Gastrocnemius medialis (tissue), 4 donors: ENCODE measurements around the gene PWWP2B. TPM values are rescaled to one million over a fixed set of nuclear protein-coding genes. Genes with fewer than 3 reads are reported as not detected.

ENCODE experiments used
- ATAC-seq, 2 donors: fragments of 150-250 bp; one replicate each; pipeline ENCODE4 v1.9.1; 2016
- DNase-seq, 2 donors: peaks; one replicate each; pipeline ENCODE4 v3.0.0-alpha.2; 2019
- H3K27ac ChIP-seq, 4 donors: fragments of 200-600 bp; sonication (generic); 1 replicate in 1 of 4; 2 replicates in 3 of 4; pipeline ENCODE4 v1.5.1; 2016 to 2018; ENCODE audit warnings: mild to moderate bottlenecking in 2 of 4, moderate library complexity in 1 of 4
- H3K27me3 ChIP-seq, 3 donors: fragments of 200-600 bp; sonication (generic) in 2 of 3; 1 replicate in 1 of 3; 2 replicates in 2 of 3; pipeline versions ENCODE4 v1.5.1 to v1.6.0; 2016 to 2019; ENCODE audit warnings: mild to moderate bottlenecking in 1 of 3, moderate library complexity in 1 of 3
- H3K36me3 ChIP-seq, 2 donors: fragments of 200-600 bp; sonication (generic) in 1 of 2; one replicate each; pipeline ENCODE4 v1.5.1; 2017 to 2018
- H3K4me1 ChIP-seq, 2 donors: fragments of 200-600 bp; sonication (generic) in 1 of 2; one replicate each; pipeline ENCODE4 v1.5.1; 2016 to 2017; ENCODE audit warnings: mild to moderate bottlenecking in 2 of 2
- H3K4me3 ChIP-seq, 4 donors: fragments of 200-600 bp; sonication (generic) in 3 of 4; 1 replicate in 1 of 4; 2 replicates in 3 of 4; pipeline ENCODE4 v1.5.1; 2016 to 2019; ENCODE audit warnings: mild to moderate bottlenecking in 2 of 4
- H3K9me3 ChIP-seq, 3 donors: fragments of 200-600 bp; sonication (generic) in 2 of 3; 1 replicate in 1 of 3; 2 replicates in 2 of 3; pipeline ENCODE4 v1.5.1; 2016 to 2019
- POLR2A ChIP-seq, 2 donors: fragments of 450-650 bp; IDR thresholded peaks; one replicate each; pipeline ENCODE4 v1.6.1; 2017; ENCODE audit warnings: antibody characterized with exemption in 2 of 2, mild to moderate bottlenecking in 2 of 2, moderate library complexity in 2 of 2
- in situ Hi-C, 4 donors: fragments of 200-750 bp; cut with MboI; loops; one replicate each; pipeline versions ENCODE4 v1.15.0 to v1.8.0; 2017; ENCODE audit warnings: low sequenced_read_pairs in 4 of 4
- intact Hi-C: fragments of 100-400 bp; cut with DNase I; formaldehyde crosslinking; loops from one replicate; pipeline ENCODE4 v1.15.1; 2023; ENCODE audit warnings: low total_unique reads
- total RNA-seq, 4 donors: library from RNA; depleted of rRNA; stranded (reverse); fragments of >200 nt; gene quantifications; one replicate each; pipeline versions ENCODE4 v1.1.0 to v1.2.3, GENCODE V29; 2016
- TF ChIP-seq, protein P1 (sequence below), 5 experiments: fragments of 450-650 bp in 3 of 5; fragments of 200-600 bp in 2 of 5; sonication (generic) in 2 of 5; IDR thresholded peaks in 4 of 5; conservative IDR thresholded peaks in 1 of 5; 1 replicate in 4 of 5; 2 replicates in 1 of 5; pipeline ENCODE4 v1.5.1; 2016 to 2019; ENCODE audit warnings: antibody characterized with exemption in 5 of 5, mild to moderate bottlenecking in 3 of 5, moderate library complexity in 3 of 5

PWWP2B gene
- total RNA-seq, 4 donors from 2014 or later = 22.7 to 30.9 (median 24.4) TPM

DNA sequence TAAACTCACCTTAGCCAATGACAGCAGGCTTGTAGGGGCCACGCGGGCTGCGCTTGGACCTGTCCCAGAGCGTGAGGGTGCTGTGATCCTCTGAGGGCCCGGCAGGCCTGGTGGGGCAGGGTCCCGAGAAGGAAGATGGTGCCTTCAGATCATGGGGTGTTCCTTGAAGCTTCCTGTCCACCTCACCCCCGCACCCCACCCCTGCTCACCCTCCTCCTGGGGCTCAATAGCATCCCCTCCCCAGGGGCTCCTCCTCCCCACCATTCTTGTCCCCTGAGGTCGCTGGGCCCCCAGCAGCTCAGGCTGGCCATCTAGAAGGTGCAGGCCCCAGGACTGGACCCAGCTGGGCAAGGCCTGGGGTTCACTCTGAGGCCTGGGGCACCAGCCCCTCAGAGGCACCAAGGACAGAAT, 33.9 kb downstream of the PWWP2B start:
- H3K4me1 ChIP-seq = no peaks in the 10 kb centered on the region
- no peaks in the 10 kb centered on the region for H3K27me3 ChIP-seq
- no peaks in the 10 kb centered on the region for H3K36me3 ChIP-seq
- in situ Hi-C loops (no loop called here), intact Hi-C loops (no loop called here)
- no peak for DNase-seq
- no peak overlapping the region for H3K27ac ChIP-seq
- H3K9me3 ChIP-seq = no peaks in the 10 kb centered on the region
- no peak for ATAC-seq
- no peak overlapping the region for H3K4me3 ChIP-seq
- TF ChIP-seq, protein P1, sequence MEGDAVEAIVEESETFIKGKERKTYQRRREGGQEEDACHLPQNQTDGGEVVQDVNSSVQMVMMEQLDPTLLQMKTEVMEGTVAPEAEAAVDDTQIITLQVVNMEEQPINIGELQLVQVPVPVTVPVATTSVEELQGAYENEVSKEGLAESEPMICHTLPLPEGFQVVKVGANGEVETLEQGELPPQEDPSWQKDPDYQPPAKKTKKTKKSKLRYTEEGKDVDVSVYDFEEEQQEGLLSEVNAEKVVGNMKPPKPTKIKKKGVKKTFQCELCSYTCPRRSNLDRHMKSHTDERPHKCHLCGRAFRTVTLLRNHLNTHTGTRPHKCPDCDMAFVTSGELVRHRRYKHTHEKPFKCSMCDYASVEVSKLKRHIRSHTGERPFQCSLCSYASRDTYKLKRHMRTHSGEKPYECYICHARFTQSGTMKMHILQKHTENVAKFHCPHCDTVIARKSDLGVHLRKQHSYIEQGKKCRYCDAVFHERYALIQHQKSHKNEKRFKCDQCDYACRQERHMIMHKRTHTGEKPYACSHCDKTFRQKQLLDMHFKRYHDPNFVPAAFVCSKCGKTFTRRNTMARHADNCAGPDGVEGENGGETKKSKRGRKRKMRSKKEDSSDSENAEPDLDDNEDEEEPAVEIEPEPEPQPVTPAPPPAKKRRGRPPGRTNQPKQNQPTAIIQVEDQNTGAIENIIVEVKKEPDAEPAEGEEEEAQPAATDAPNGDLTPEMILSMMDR (IDR thresholded peaks at IDR 0.05 in 4 of 5, conservative IDR thresholded peaks at IDR 0.05 in 1 of 5) = no peak
- TF ChIP-seq POLR2A (IDR thresholded peaks at IDR 0.05) = no peak

DNA sequence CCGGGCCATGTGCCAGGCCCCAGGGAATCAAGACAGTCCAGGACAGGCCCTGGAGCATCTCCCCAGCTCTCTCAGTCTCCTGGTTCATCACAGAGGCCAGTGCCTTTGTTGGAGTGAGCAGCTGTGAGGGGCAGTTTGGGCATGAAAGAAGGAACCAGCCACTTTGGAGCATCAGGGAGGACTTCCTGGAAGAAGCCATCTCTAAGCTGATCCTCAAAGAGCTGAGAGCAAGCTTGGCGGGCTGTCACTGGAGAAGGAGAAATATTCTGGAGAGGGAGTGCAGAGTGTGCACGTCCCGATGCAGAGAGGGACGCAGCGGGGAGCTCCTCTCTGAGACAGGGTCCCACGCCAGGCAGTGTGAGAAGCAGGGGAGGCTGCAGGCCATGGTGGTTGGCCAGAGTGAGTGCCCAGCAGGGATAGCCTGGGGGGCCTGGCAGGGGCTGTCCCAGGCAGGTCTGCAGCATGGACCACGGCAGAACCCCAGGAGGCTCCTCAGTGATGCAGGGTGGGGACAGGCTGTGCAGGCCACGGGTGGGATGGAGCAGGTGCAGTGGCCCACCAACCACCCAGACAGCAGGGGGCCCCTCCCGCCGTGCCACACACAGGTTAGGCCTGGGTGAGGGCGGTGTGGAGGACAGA, 34.7 kb downstream of the PWWP2B start:
- intact Hi-C loops (no loop called here), in situ Hi-C loops (no loop called here)
- Histone ChIP-seq H3K27me3 (no peaks in the 10 kb centered on the region), H3K36me3 (no peaks in the 10 kb centered on the region), H3K9me3 (no peaks in the 10 kb centered on the region), H3K4me3 (no peak overlapping the region), H3K27ac (no peak overlapping the region), H3K4me1 (no peaks in the 10 kb centered on the region)
- DNase-seq (no peak), ATAC-seq (no peak)
- TF ChIP-seq, protein P1 (IDR thresholded peaks at IDR 0.05 in 4 of 5, conservative IDR thresholded peaks at IDR 0.05 in 1 of 5) = no peak
- TF ChIP-seq POLR2A (IDR thresholded peaks at IDR 0.05) = no peak

DNA sequence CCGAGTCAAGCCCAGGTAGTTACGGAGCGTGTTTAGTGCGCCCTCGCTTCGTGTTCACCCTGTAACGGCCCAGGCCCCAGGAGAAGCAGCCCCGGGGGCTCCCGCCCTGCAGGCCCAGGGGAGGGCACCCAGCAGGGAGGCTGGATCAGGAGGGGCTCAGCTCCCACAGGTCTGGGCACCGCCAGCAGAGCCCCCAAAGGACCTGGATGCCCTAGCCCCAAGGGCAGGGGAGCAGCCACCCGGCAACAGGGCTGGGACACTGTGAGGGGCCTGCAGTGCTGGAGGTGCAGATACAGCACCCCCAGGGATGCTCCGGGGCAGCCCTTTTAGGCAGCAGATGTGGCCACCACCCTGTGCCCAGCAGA, 35.2 kb downstream of the PWWP2B start:
- H3K27ac ChIP-seq = no peak overlapping the region
- intact Hi-C loops = no loop called here
- H3K27me3 ChIP-seq = no peaks in the 10 kb centered on the region
- no peak for TF ChIP-seq POLR2A (IDR thresholded peaks at IDR 0.05)
- TF ChIP-seq, protein P1 (IDR thresholded peaks at IDR 0.05 in 4 of 5, conservative IDR thresholded peaks at IDR 0.05 in 1 of 5) = no peak
- H3K4me3 ChIP-seq = no peak overlapping the region
- in situ Hi-C loops = no loop called here
- H3K36me3 ChIP-seq = no peaks in the 10 kb centered on the region
- H3K4me1 ChIP-seq = no peaks in the 10 kb centered on the region
- ATAC-seq (no peak), DNase-seq (no peak)
- no peaks in the 10 kb centered on the region for H3K9me3 ChIP-seq

DNA sequence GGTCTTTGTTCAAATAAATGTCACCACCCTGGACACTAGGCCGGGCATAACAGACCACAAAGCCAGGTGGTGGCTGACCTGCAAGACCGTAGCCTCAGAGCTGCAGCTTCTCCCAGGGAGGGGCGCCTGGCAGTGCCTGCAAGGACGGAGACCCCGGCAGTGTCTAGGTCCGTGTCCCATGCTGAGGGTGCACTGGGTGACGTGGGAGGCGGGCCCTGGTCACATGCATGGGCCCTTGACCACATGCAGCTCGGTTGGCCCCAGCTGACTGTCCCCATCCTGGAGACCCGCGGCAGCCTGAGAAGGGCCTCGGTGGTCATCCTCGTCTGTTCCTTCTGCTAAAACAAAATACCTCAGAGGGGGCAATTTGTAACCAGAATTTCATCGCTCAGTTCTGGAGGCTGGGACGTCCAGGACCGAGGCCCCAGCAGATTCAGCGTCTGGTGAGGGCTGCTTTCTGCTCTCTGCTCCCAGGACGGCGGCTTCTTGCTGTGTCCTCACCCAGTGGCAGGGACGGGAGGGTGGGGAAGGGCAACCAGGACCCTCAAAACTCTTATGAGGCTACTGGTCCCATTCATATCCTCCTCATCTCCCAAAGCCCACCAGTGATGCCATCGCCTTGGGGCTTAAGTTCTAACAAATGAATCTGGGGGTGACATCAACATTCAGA, 36.8 kb downstream of the PWWP2B start:
- DNase-seq = no peak
- H3K27ac ChIP-seq = no peak overlapping the region
- intact Hi-C loops = no loop called here

More for the DNA sequence above, 36.8 kb downstream of the PWWP2B start:
- Histone ChIP-seq H3K27me3 (no peaks in the 10 kb centered on the region), H3K9me3 (no peaks in the 10 kb centered on the region), H3K4me1 (no peaks in the 10 kb centered on the region), H3K4me3 (no peak overlapping the region), H3K36me3 (no peaks in the 10 kb centered on the region)
- in situ Hi-C loops = no loop called here
- TF ChIP-seq, protein P1 (IDR thresholded peaks at IDR 0.05 in 4 of 5, conservative IDR thresholded peaks at IDR 0.05 in 1 of 5) = no peak
- TF ChIP-seq POLR2A (IDR thresholded peaks at IDR 0.05) = no peak
- ATAC-seq = no peak
